Activated T-helper 17 cell treated with anti-CD3 and anti-CD28 coated beads, Interleukin-2, amount 50 U/mL, for 72 hours (primary cell): ENCODE measurements around the gene TFB1M. TPM values are rescaled to one million over a fixed set of nuclear protein-coding genes. Genes with fewer than 3 reads are reported as not detected.
"Not testable (repeated sequence)": the region's sequence is repeated elsewhere in the genome, so short reads cannot be mapped to it uniquely, and the experiment has no call there.

Experiments
- ATAC-seq: fragments of 150-1000 bp; cut with Tn5 transposase; replicated peaks from 2 replicates; pipeline ENCODE4 v1.10.0; 2021; ENCODE audit warnings: mild to moderate bottlenecking, moderate library complexity
- H3K27ac Mint-ChIP-seq: one replicate; pipeline ENCODE4 v1.8.0; 2022; ENCODE audit warnings: mixed read lengths
- H3K27me3 Mint-ChIP-seq: one replicate; pipeline ENCODE4 v1.8.0; 2022; ENCODE audit warnings: mixed read lengths
- H3K36me3 Mint-ChIP-seq: one replicate; pipeline ENCODE4 v1.8.0; 2022; ENCODE audit warnings: low read depth, mild to moderate bottlenecking, mixed read lengths
- H3K4me1 Mint-ChIP-seq: one replicate; pipeline ENCODE4 v1.8.0; 2022; ENCODE audit warnings: mixed read lengths
- H3K4me3 Mint-ChIP-seq: one replicate; pipeline ENCODE4 v1.8.0; 2022; ENCODE audit warnings: mild to moderate bottlenecking, mixed read lengths
- H3K9me3 Mint-ChIP-seq: one replicate; pipeline ENCODE4 v1.8.0; 2022; ENCODE audit warnings: mixed read lengths
- total RNA-seq, 2 donors: library from RNA; stranded (reverse); gene quantifications; one replicate each; pipeline ENCODE4 v1.2.3, GENCODE V29; 2022

The TFB1M gene
- total RNA-seq, 2 donors from 2014 or later: 38.6 to 48.9 TPM

DNA sequence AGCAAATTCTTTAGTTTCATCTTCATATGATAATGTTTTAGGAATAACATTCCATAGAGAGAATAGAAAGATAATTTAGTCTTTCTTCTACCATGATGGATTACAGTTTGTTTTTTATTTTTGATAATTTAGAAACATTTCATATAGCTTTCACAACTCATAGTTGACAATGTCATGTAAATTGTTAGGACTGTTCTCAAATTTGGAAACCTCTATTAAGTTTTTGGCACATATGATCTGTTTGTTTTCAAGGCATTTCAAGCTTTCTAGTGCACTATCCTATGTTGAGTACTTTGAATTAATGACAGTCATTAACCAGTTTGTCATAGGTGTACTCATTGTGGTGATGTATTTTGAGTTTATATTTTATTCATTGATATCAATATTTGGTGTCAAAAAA, 10.7 kb upstream of the TFB1M start:
- ATAC-seq: no peak
- Mint-ChIP-seq H3K4me3 (no peak overlapping the region), H3K27me3 (peaks cover 6% of the 10 kb centered on the region), H3K9me3 (no peaks in the 10 kb centered on the region), H3K27ac (no peak overlapping the region), H3K4me1 (no peaks in the 10 kb centered on the region), H3K36me3 (no peaks in the 10 kb centered on the region)

DNA sequence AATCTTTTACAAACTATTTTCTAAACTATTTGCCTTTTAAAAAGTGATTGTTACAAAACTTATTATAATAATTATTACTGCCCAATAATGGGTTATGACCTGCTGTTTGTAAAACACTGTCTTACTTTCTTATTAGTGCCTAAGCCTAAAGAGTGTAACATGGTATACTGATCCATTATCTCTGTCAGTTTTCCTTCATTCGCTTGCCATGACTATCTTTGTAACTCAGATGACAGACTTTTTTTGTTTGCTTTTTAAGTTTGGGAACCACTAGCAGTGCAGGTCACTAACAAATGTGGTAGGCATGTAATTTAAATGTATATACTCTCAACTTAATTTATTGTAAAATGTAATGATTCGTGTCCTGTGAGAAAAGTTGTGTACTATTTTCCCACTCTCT, 9.9 kb upstream of the TFB1M start:
- ATAC-seq: no peak
- Mint-ChIP-seq H3K9me3 (no peaks in the 10 kb centered on the region), H3K27me3 (peaks cover 6% of the 10 kb centered on the region), H3K4me1 (peaks cover 5% of the 10 kb centered on the region), H3K4me3 (no peak overlapping the region), H3K27ac (no peak overlapping the region), H3K36me3 (no peaks in the 10 kb centered on the region)

DNA sequence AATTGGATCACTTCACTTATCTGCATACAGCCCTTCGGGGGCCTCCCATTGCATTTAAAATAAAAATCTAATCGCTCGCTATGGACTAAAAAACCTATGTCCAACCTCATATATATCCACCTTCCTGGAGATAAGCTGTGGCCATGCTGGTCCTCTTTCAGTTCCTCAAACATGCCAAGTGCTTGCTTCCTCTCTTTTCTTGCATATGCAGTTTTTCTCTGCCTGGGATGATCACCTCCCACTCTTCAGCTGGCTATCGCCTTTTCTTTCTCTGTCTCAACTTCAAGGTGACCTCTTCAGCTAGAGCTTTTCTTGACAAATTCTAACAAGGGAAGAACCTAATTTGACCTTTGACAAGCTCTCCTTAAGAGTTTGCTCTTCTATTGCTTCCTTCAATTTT, 5.6 kb upstream of the TFB1M start:
- ATAC-seq: no peak
- no peaks in the 10 kb centered on the region for H3K9me3 Mint-ChIP-seq
- H3K4me1 Mint-ChIP-seq: peaks cover 5% of the 10 kb centered on the region
- no peak overlapping the region for H3K27ac Mint-ChIP-seq
- H3K27me3 Mint-ChIP-seq: peaks cover 3% of the 10 kb centered on the region
- peak overlapping the region; percentile 10 for H3K4me3 Mint-ChIP-seq
- H3K36me3 Mint-ChIP-seq: peaks cover 2% of the 10 kb centered on the region

DNA sequence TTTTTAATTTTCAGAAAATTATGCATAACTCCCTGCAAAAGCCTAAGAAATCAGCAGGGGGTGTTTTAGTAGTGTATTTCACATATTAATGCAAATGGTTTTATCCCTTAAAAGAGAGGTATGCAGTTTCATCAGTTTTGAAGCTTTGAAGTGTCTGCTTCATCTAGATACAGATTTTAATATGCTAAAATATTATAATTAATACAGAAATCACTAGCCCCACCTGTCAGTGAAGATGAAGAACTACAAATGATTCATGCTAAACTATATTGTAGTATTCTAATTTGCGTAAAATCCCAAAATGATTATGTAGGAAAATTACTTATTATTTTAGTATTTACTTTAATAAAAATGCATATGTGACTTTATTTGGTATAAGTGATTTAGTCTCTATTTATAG, 2.9 kb upstream of the TFB1M start:
- H3K4me1 Mint-ChIP-seq: peaks cover 5% of the 10 kb centered on the region
- H3K27me3 Mint-ChIP-seq: no peaks in the 10 kb centered on the region
- peaks cover 29% of the 10 kb centered on the region for H3K36me3 Mint-ChIP-seq
- ATAC-seq: no peak
- H3K4me3 Mint-ChIP-seq: no peak overlapping the region
- H3K9me3 Mint-ChIP-seq: no peaks in the 10 kb centered on the region
- H3K27ac Mint-ChIP-seq: no peak overlapping the region

DNA sequence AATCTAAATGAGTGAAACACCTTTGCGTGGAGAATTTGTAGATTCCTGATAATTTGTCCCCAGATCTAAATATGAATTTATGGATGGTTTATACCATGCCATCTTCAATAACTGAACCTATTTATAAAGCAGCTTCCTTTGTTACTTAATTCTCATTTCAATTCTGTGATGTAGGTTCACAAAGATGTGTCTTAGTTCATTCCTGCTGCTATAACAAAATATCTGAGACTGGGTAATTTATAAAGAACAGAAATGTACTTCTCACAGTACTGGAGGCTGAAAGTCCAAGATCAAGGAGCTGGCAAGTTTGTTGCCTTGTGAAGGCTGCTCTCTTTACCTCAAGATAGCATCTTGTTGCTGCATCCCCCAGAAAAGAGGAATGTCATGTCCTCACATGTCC, 2.1 kb upstream of the TFB1M start:
- Mint-ChIP-seq H3K4me1 (peaks cover 5% of the 10 kb centered on the region), H3K27ac (no peak overlapping the region), H3K4me3 (peak overlapping the region; percentile 98), H3K36me3 (peaks cover 37% of the 10 kb centered on the region), H3K27me3 (no peaks in the 10 kb centered on the region), H3K9me3 (no peaks in the 10 kb centered on the region)
- ATAC-seq: no peak

DNA sequence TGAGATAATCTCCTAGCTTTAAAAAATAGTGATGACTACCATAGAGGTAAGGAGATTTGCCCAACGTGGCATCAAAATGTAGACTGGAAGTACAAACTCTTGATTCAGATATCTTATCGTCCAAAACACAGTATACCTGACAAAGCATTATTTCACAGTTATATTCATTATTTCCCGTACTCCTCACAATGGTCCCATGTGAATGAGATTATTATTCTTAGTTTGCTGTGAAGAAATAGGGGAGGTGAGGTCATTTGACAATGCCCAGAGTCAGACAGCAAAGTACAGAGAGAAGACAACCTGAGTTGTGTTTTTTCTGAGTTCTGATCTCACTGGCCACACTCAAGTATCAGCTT, 1.2 kb upstream of the TFB1M start:
- no peaks in the 10 kb centered on the region for H3K9me3 Mint-ChIP-seq
- peak overlapping the region; percentile 98 for H3K4me3 Mint-ChIP-seq
- peak overlapping the region; percentile 94 for H3K27ac Mint-ChIP-seq
- peaks cover 46% of the 10 kb centered on the region for H3K36me3 Mint-ChIP-seq
- no peak for ATAC-seq
- H3K27me3 Mint-ChIP-seq: no peaks in the 10 kb centered on the region
- peaks cover 7% of the 10 kb centered on the region for H3K4me1 Mint-ChIP-seq

DNA sequence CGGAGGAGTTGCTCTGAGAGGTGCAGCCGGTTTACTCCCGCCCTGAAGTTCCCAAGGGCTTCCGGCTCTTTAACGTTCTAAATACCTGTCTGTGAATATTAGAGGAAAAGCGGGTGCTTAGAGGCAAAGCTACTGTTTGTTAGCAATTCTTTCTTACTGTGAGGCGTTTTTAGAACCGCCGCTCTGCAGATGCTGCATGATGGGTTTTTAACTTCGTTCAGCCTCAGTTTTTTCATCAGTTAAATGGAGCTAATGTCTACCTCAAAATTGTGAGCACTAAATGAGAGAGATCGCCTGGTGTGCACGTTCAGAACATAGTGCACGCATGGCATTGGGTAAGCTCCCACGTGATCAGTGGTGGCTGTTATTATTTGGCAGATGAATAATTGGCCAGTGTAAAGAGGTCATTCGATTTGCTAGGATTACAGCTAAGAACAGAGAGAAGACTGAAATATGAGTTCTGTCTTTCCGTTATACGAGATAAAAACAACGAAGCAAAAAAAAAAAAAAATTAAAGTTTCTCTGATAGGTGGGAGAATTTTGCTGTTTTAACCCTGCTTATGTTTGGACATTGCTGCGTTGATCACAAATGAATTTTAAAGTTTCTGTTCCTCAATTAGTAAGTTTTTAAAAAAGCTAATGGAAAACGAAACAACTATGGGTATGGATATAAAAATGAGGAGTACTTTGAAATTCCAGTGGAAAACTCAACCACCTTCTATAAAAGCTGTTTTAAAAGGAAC, 660 bp upstream of the TFB1M start:
- Mint-ChIP-seq H3K4me3 (peak overlapping the region; percentile 98), H3K36me3 (peaks cover 52% of the 10 kb centered on the region), H3K4me1 (peaks cover 11% of the 10 kb centered on the region), H3K27ac (peak overlapping the region; percentile 94), H3K9me3 (no peaks in the 10 kb centered on the region), H3K27me3 (no peaks in the 10 kb centered on the region)
- peak; percentile 70 for ATAC-seq

DNA sequence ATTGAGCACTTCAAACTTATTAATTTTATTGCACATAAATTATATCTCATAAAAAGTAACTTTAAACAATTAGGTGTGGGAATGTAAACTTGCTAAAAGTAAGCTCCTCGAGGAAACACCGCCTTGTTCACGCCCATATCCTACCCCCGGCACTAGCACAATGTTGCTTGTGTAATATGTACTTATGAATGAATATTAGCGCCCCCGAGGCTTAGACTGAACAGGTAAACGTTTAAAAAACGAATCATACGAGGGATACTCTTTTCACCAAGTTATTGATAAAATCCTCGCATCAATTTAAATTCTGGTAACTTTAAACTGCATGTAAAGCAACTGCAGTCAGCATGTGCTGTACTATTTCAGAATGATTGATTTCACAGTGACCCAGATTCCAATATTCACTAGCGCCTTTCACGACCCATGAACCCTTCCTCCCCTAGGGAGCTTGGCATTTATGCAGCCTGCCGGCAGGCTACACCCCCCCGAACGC, 637 bp downstream of the TFB1M start:
- peak; percentile 18 for ATAC-seq
- peaks cover 6% of the 10 kb centered on the region for H3K4me1 Mint-ChIP-seq
- peaks cover 63% of the 10 kb centered on the region for H3K36me3 Mint-ChIP-seq
- peak overlapping the region; percentile 94 for H3K27ac Mint-ChIP-seq
- no peaks in the 10 kb centered on the region for H3K27me3 Mint-ChIP-seq
- H3K4me3 Mint-ChIP-seq: peak overlapping the region; percentile 98
- no peaks in the 10 kb centered on the region for H3K9me3 Mint-ChIP-seq

DNA sequence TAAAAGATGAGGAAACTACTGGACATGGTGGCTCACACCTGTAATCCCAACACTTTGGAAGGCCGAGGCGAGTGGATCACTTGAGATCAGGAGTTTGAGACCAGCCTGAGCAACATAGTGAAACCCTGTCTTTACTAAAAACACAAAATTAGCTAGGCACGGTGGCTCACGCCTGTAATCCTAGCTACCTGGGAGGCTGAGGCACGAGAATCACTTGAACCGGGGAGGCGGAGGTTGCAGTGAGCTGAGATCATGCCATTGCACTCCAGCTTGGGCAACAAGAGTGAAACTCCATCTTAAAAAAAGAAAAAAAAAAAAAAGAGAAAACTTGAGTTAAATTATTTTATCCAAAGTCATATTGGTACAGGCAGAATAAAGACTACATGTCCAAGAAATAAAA, 1.3 kb downstream of the TFB1M start:
- H3K27me3 Mint-ChIP-seq, H3K9me3 Mint-ChIP-seq, H3K4me1 Mint-ChIP-seq, ATAC-seq: not testable (repeated sequence)
- Mint-ChIP-seq H3K36me3 (peaks cover 69% of the 10 kb centered on the region), H3K4me3 (peak overlapping the region; percentile 98), H3K27ac (peak overlapping the region; percentile 56)

DNA sequence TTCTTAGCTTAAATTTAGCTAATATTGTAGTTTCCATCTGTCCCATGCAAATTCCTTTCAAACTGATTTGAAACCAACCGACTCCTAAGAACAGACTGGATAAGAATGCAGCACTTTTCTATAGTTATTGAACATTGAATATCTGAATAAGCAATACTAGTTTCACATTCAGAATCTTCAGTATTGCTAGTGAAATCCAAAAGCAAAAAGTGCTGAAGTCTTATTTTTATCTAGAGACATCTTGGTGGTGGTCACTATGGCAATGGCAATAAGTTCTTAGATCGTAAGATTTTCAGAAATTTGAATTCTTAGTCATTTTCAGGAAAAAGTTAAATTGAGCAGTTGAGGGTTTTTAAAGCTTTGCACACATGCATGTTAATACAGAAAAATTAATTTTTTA, 2.7 kb downstream of the TFB1M start:
- Mint-ChIP-seq H3K4me3 (peak overlapping the region; percentile 3), H3K9me3 (no peaks in the 10 kb centered on the region), H3K36me3 (peaks cover 82% of the 10 kb centered on the region), H3K27ac (no peak overlapping the region), H3K4me1 (peaks cover 9% of the 10 kb centered on the region), H3K27me3 (no peaks in the 10 kb centered on the region)
- ATAC-seq: no peak

DNA sequence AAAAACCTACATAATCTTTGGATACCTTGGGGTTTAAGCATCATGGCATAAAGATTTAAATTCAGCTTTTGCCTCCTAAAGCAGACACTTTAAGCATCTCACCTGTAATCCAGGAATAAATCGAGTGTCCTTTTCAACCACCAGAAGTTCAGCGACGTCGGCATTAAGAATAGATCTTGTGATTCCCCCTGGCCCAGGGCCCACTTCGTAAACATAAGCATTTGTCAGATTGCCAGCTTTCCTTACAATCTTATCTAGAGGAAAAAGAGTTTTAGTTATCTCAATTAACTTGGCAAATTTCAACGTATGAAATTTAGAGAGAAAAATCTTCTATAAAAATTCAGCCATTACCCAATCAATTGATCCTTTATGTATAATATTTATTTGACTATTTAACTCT, 3.2 kb downstream of the TFB1M start:
- Mint-ChIP-seq H3K4me3 (no peak overlapping the region), H3K9me3 (no peaks in the 10 kb centered on the region), H3K4me1 (peaks cover 9% of the 10 kb centered on the region), H3K27ac (no peak overlapping the region), H3K36me3 (peaks cover 87% of the 10 kb centered on the region), H3K27me3 (no peaks in the 10 kb centered on the region)
- ATAC-seq: no peak

DNA sequence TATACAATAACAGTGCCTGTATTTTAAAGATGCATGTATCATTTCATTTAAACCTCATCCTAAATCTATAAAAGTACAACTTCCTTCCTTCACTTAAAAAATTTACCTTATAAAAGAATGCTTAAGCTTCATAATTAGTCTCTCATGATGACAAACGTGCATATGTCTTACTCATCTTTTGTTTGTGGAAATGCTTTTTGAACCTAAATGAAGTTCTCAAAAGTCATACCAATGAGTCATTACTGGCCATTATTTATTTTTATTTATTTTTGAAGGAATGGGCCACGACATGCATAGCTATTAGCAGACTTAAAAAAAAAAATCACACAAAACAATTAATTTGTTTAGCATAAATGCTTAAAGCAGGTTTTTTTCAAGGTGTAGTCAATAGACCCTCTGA, 3.7 kb downstream of the TFB1M start:
- Mint-ChIP-seq H3K27ac (peak overlapping the region; percentile 67), H3K4me1 (peaks cover 9% of the 10 kb centered on the region), H3K4me3 (peak overlapping the region; percentile 19), H3K9me3 (no peaks in the 10 kb centered on the region), H3K36me3 (peaks cover 92% of the 10 kb centered on the region), H3K27me3 (no peaks in the 10 kb centered on the region)
- ATAC-seq: no peak

DNA sequence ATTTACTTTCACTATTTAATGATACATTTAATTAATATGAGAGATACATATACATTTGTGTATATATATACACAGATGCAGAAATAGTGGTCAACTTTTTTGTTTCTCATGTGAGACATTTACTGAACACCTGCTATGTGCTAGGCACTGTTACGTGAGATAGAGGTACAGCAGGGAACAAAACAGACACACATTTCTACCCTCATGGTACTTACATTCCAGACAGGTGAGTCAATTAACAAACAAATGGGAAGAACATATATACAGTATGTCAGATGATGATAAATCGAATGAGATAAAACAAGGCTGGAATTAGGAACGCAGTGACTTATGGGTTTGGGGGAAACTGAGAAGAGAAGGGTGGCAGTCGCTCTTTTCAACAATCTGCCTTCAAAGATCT, 5.1 kb downstream of the TFB1M start:
- H3K4me1 Mint-ChIP-seq: peaks cover 9% of the 10 kb centered on the region
- H3K9me3 Mint-ChIP-seq: no peaks in the 10 kb centered on the region
- no peak overlapping the region for H3K27ac Mint-ChIP-seq
- no peak for ATAC-seq
- peak overlapping the region; percentile 4 for H3K4me3 Mint-ChIP-seq
- H3K36me3 Mint-ChIP-seq: peaks cover 93% of the 10 kb centered on the region
- no peaks in the 10 kb centered on the region for H3K27me3 Mint-ChIP-seq

DNA sequence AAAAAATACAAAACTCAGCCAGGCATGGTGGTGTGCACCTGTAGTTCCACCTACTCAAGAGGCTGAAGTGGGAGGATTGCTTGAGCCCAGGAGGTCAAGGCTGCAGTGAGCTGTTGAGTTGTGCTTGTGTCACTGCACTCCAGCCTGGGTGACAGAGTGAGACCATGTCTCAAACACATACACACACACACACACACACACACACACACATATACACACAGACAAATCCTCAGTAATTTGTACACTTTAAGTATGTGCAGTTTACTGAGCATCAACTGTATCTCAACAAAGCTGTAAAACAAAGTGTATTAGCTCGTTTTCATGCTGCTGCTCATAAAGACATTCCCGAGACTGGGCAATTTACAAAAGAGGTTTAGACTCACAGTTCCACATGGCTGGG, 7.3 kb downstream of the TFB1M start:
- Mint-ChIP-seq H3K9me3 (no peaks in the 10 kb centered on the region), H3K27ac (no peak overlapping the region), H3K36me3 (peaks cover 91% of the 10 kb centered on the region), H3K27me3 (no peaks in the 10 kb centered on the region), H3K4me3 (no peak overlapping the region), H3K4me1 (peaks cover 14% of the 10 kb centered on the region)
- ATAC-seq: peak; percentile 24

DNA sequence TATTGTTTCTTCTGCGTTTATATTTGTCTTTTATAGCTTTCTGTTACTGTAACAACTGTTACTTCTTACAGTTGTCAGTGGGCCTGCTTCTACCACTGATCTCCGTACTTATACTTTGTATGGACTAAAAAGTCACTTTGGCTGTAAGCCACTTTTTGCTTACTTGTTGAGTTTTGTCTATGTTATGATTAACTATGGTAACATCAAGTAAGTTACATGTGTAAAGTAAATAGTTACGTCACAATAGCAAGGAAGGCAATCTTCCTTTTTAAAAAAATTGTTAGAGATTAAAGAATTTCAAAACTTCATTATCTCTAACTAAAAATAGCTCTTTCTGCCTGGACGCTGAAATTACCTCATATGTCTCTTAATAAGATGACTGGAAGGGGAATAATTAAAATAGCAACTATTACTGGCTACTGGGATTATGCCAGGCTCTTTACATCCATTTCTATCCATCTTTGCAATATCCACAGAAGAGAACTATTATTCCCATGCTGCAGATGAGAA, 10.9 kb downstream of the TFB1M start:
- Mint-ChIP-seq H3K27me3 (no peaks in the 10 kb centered on the region), H3K36me3 (peaks cover 82% of the 10 kb centered on the region), H3K4me1 (peaks cover 9% of the 10 kb centered on the region), H3K27ac (no peak overlapping the region), H3K9me3 (no peaks in the 10 kb centered on the region), H3K4me3 (no peak overlapping the region)
- no peak for ATAC-seq
